Urothelium cell line (cell line): ENCODE results near the gene CWC27.

Experiments
- DNase-seq: peaks from one replicate; pipeline ENCODE4 v3.0.0; 2011; ENCODE audit warnings: low spot score, mixed read lengths
- FAIRE-seq: peaks from 2 replicates; lab custom pipeline; 2011; peaks lifted over from hg19 to GRCh38; lab: Jason Lieb, UNC

The CWC27 gene

DNA sequence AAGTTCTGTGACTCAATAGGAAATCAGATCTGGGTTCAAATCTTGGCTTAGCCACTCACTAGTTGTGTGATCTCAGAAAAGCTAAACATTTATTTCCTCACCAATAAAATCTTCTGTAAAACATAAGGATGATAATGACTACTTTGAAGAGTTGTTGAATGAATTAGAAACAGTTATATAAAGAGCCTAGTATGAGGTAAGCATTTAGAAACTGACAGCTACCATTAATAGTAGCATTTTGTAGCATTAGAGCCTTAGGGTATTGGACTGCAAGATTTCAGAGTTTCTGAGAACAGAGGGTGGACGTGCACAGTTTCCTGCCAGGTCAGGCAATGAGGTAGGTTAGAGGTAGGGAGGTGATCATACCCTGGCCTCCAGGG lies 293.2 kb downstream of the CWC27 start:
- no peak for DNase-seq
- FAIRE-seq: no peak

DNA sequence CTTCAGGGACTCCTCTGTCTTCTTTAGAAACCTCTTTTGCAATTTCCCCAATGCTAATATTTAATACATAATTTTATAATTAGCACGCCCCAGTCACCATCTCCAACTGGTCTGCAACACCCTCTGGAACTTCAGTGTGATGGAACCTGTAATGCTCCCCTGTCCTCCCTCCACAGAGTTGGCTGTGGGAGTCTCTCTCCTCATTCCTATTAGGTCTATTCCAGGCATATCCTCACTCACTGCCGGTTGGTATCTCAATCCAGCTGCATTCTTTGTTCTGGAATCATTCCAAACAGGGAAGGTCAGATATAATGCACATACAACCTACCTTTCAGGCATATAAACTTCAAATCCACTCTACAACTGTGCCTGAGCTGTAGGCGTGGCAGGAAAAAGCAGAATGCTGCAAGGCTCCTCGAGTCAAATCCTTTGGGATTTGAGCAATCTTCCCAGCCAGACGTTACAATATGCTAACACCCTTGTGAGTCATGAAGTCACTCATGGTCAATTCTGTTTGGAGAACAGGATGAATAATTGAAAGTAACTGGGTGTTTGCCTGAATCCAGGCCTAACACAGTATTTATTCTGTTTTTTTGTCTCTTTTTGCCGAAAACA lies 293.8 kb downstream of the CWC27 start:
- FAIRE-seq: peak; percentile 56

DNA sequence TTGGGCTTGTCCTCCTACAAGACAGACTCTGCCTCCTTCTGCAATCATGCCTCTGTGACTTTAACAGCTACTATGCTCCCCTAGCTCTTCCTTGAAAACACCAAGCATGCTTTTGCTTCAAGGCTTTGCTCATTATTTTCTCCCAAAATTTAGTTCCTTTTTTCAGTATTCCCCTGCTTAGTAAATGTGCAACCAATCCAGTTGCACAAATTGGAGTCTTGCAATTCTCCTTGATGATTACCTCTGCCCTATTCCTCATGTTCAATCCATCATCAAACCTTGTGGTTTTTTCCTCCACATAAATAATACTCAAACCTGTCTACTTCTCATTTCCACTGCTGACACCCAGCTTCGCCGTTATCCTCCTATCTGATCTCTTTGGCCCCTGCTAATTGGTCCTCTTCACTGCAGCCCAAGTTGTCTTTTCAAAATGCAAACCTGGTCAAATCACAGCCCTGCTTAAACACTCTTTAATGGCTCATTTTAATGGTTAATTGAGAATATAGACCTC lies 296.3 kb downstream of the CWC27 start:
- FAIRE-seq (no peak), DNase-seq (no peak)

More for the DNA sequence above, 293.8 kb downstream of the CWC27 start:
- DNase-seq: peak; percentile 75

DNA sequence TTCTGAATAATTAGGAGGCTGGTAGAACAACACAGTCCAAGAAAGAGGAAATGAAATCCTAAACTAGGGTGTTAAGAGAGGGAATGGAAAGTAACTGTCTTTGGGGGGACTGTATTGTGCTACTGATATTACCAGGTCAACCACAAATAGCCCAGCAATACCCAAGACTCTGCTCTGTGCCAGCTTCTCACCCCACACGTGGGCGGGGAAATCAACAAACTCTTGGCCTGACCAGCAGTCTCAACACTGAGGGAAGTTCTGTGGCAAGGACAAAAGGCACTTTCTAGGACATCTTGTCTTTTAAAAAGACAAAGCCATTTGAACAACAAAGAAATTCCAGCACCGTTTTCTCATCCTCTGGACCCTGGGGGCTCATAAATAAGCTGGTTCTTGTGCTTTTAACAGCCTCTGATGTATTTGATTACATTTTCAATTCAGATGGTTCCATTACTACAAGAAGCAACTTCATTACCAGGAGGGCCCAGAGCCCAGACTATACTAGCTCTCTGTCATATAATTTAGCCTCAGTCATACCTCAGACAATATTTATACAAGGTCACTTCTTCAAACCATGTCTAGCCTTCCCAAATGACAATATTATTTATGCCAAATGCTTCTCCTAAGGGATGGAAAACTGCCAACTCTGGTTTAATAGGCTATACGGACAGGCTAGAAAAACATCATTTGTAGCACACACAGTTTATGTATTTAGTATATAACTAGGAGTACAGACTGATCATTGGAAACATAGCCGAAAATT lies 297.8 kb downstream of the CWC27 start:
- FAIRE-seq (no peak), DNase-seq (no peak)

- DNase-seq: no peak
- FAIRE-seq: no peak
These were observed 298.4 kb downstream of the CWC27 start for GRCh38 chr5:65067147-65067506.
